ENCODE data around the gene DENND4B. TPM values are rescaled to one million over a fixed set of nuclear protein-coding genes. Genes with fewer than 3 reads are reported as not detected.
A peak's percentile ranks its signal among the peaks of the same experiment; 100 is the strongest.

DENND4B gene
- total and polyA plus RNA-seq, 10 of the 15 experiments (the other 5 are each of a cell fraction or from before 2014, with no cell fraction given), result 12.0 to 74.8 (median 22.7) TPM

- intact Hi-C loops (cut with micrococcal nuclease; ENCODE audit: unreplicated experiment) (no loop called here), in situ Hi-C loops (cut with MboI) (no loop called here)
- SMC1A ChIA-PET (ENCODE audit: uncharacterized antibody, unreplicated experiment), result interaction anchor here (1.8 to 7.7 kb wide), 3 partner anchors 13 to 167 kb away, joined by 5 to 82 read pairs (median 23); partner anchors contain the start of genes DENND4B and JTB
- Histone ChIP-seq H3K4me3 (peak overlapping the region; percentile 88), H3K36me3 (ENCODE audit: control insufficient read depth in 2 of 2, insufficient read depth in 2 of 2, low read length in 1 of 2) (peaks cover 9 to 15% of the 10 kb centered on the region in 2 experiments), H3K27me3 (replicated peaks in 1 of 2; ENCODE audit: control insufficient read depth in 2 of 2, insufficient read depth in 2 of 2, low read length in 1 of 2) (no peaks in the 10 kb centered on the region), H3K9me3 (replicated peaks; ENCODE audit: control insufficient read depth, insufficient read depth, low read length) (no peaks in the 10 kb centered on the region), H3K27ac (ENCODE audit: control insufficient read depth, insufficient read depth) (peak overlapping the region; percentile 93), H3K79me2 (ENCODE audit: control insufficient read depth, insufficient read depth, low read length) (peaks cover 57% of the 10 kb centered on the region), H3K9ac (ENCODE audit: control insufficient read depth, insufficient read depth, low read length) (peak overlapping the region; percentile 98), H3K4me2 (ENCODE audit: control insufficient read depth, insufficient read depth) (peak overlapping the region; percentile 92), H2AFZ (ENCODE audit: control insufficient read depth, low read depth, low read length) (peak overlapping the region; percentile 75), H4K20me1 (ENCODE audit: control insufficient read depth, insufficient read depth) (no peaks in the 10 kb centered on the region; the same call in 1 of the 2 replicates), H3K4me1 (ENCODE audit: control insufficient read depth, insufficient read depth, low read length) (peaks cover 18% of the 10 kb centered on the region)
- FAIRE-seq (peak; percentile 72), DNase-seq (ENCODE audit: low read depth, low spot score) (no peak), ATAC-seq (no peak)
- CTCF ChIA-PET, result interaction anchor here (0.9 to 7.1 kb wide), 7 partner anchors 13 to 180 kb away, joined by 3 to 64 read pairs (median 20); partner anchors contain the start of genes DENND4B, GATAD2B, JTB and RAB13
- 2% methylated on average over 22 of the region's 22 CpGs for WGBS (ENCODE audit: insufficient coverage, insufficient replicate concordance, low lambda C conversion rate, missing lambda C conversion rate)
- RAD21 ChIA-PET (ENCODE audit: unreplicated experiment), result interaction anchor here (1.6 to 6.4 kb wide), 6 partner anchors 11 to 159 kb away, joined by 8 to 42 read pairs (median 14); partner anchors contain the start of genes DENND4B, GATAD2B, JTB and RAB13
- POLR2A ChIA-PET, result interaction anchor here (0.6 to 10.0 kb wide), 17 partner anchors 9 to 329 kb away, joined by 3 to 132 read pairs (median 4); partner anchors contain the start of genes DENND4B, GATAD2B, ILF2 and JTB
- TSS peak; percentile 81 for BruUV-seq (replicated peaks)
- TF ChIP-seq CTCF (IDR thresholded peaks at IDR 0.05 in 2 of 3, conservative IDR thresholded peaks at IDR 0.05 in 1 of 3; ENCODE audit: control insufficient read depth in 2 of 3, extremely low read depth in 1 of 3, insufficient read depth in 1 of 3, low read depth in 3 of 3, low read length in 3 of 3) (no peak), EED (IDR thresholded peaks at IDR 0.05; ENCODE audit: low read depth) (peak; percentile 49; the same call in 1 of the 2 replicates), HDGF (IDR thresholded peaks at IDR 0.05) (0 out of 2 replicates have a peak, but pooled peaks have one; percentile 43), NKRF (conservative IDR thresholded peaks at IDR 0.05) (peak; percentile 57; the same call in 1 of the 2 replicates), SMC3 (IDR thresholded peaks at IDR 0.05; ENCODE audit: borderline replicate concordance, low read length) (no peak), TARDBP (IDR thresholded peaks at IDR 0.05; ENCODE audit: borderline replicate concordance) (no peak), MEF2B (IDR thresholded peaks at IDR 0.05; ENCODE audit: partially characterized antibody, poor library complexity, severe bottlenecking) (peak; percentile 38), POLR2AphosphoS2 (IDR thresholded peaks at IDR 0.05; ENCODE audit: low read depth, low read length) (peak; percentile 50; the same call in 1 of the 2 replicates), TCF7 (IDR thresholded peaks at IDR 0.05; ENCODE audit: borderline replicate concordance) (no peak), NBN (IDR thresholded peaks at IDR 0.05) (0 out of 2 replicates have a peak, but pooled peaks have one; percentile 10), ATF2 (IDR thresholded peaks at IDR 0.05; ENCODE audit: low read length) (no peak), USF1 (IDR thresholded peaks at IDR 0.05; ENCODE audit: borderline replicate concordance, extremely low read length, insufficient read depth, low read depth, low read length) (no peak), NFYB (IDR thresholded peaks at IDR 0.05; ENCODE audit: insufficient read depth, low read depth, low read length) (peak; percentile 50; the same call in 1 of the 2 replicates), HCFC1 (IDR thresholded peaks at IDR 0.05; ENCODE audit: low read length) (no peak)
Observed at GRCh38 chr1:153963850-153964331, 17.4 kb upstream of the DENND4B start.

All from GM12878 (cell line).